Measurements from ENCODE around the gene ANKRD13C. TPM values are rescaled to one million over a fixed set of nuclear protein-coding genes. Genes with fewer than 3 reads are reported as not detected.
A peak's percentile ranks its signal among the peaks of the same experiment; 100 is the strongest.

The ANKRD13C gene
- total RNA-seq, 1 donor from 2014 or later = 16.1 TPM

GRCh38 chr1:70220517-70221237 is 133.8 kb downstream of the ANKRD13C start:
- Histone ChIP-seq H3K27me3 (ENCODE audit: control insufficient read depth, insufficient read depth, low read length) (no peaks in the 10 kb centered on the region), H3K4me3 (ENCODE audit: low read depth, low read length) (peak overlapping the region; percentile 77), H3K36me3 (ENCODE audit: control insufficient read depth, insufficient read depth, low read length) (peaks cover 9% of the 10 kb centered on the region)
- TF ChIP-seq CTCF (IDR thresholded peaks at IDR 0.05; ENCODE audit: insufficient read depth, low read length, severe bottlenecking) = no peak
- DNase-seq (ENCODE audit: low read depth) = no peak
- no peak for FAIRE-seq

GRCh38 chr1:70220015-70220414 is 134.5 kb downstream of the ANKRD13C start:
- H3K36me3 ChIP-seq (ENCODE audit: control insufficient read depth, insufficient read depth, low read length) = peaks cover 6% of the 10 kb centered on the region
- no peak for FAIRE-seq
- no peak overlapping the region for H3K4me3 ChIP-seq (ENCODE audit: low read depth, low read length)
- DNase-seq (ENCODE audit: low read depth) = no peak
- H3K27me3 ChIP-seq (ENCODE audit: control insufficient read depth, insufficient read depth, low read length) = no peaks in the 10 kb centered on the region
- no peak for TF ChIP-seq CTCF (IDR thresholded peaks at IDR 0.05; ENCODE audit: insufficient read depth, low read length, severe bottlenecking)

GRCh38 chr1:70211541-70211940 is 143.0 kb downstream of the ANKRD13C start:
- no peak for FAIRE-seq
- no peak for DNase-seq (ENCODE audit: low read depth)
- peaks cover 6% of the 10 kb centered on the region for H3K36me3 ChIP-seq (ENCODE audit: control insufficient read depth, insufficient read depth, low read length)

GRCh38 chr1:70210820-70211219 is 143.7 kb downstream of the ANKRD13C start:
- no peak overlapping the region for H3K4me3 ChIP-seq (ENCODE audit: low read depth, low read length)
- TF ChIP-seq CTCF (IDR thresholded peaks at IDR 0.05; ENCODE audit: insufficient read depth, low read length, severe bottlenecking) = no peak
- no peaks in the 10 kb centered on the region for H3K27me3 ChIP-seq (ENCODE audit: control insufficient read depth, insufficient read depth, low read length)
- H3K36me3 ChIP-seq (ENCODE audit: control insufficient read depth, insufficient read depth, low read length) = peaks cover 6% of the 10 kb centered on the region
- no peak for FAIRE-seq
- DNase-seq (ENCODE audit: low read depth) = no peak

More at GRCh38 chr1:70211541-70211940, 143.0 kb downstream of the ANKRD13C start:
- Histone ChIP-seq H3K4me3 (ENCODE audit: low read depth, low read length) (no peak overlapping the region), H3K27me3 (ENCODE audit: control insufficient read depth, insufficient read depth, low read length) (no peaks in the 10 kb centered on the region)
- no peak for TF ChIP-seq CTCF (IDR thresholded peaks at IDR 0.05; ENCODE audit: insufficient read depth, low read length, severe bottlenecking)

Other genes with a start within 250 kb of the ANKRD13C start
- gene LRRC40, start 149.1 kb downstream of the ANKRD13C start, total RNA-seq = 14.7 and 15.3 TPM in 2 replicates
- 62.9 and 107 TPM in 2 replicates for gene SRSF11, start 133.3 kb downstream of the ANKRD13C start, total RNA-seq
- gene CTH, start 56.5 kb upstream of the ANKRD13C start, total RNA-seq = 11.6 and 14.2 TPM in 2 replicates

All from bronchial epithelial cell (primary cell).